A172 (cell line): ENCODE measurements around the gene SLC47A2. TPM values are rescaled to one million over a fixed set of nuclear protein-coding genes. Genes with fewer than 3 reads are reported as not detected.
"Not testable (repeated sequence)": the region's sequence is repeated elsewhere in the genome, so short reads cannot be mapped to it uniquely, and the experiment has no call there.

Experiments
- DNase-seq: peaks from one replicate; pipeline ENCODE4 v3.0.0-alpha.2; 2015; ENCODE audit warnings: low spot score
- total RNA-seq: library from RNA; depleted of rRNA; stranded (reverse); fragments of >200 nt; shearing (Covaris generic); gene quantifications from 2 replicates; pipeline ENCODE4 v1.2.3, GENCODE V29; 2014

SLC47A2 gene
- total RNA-seq, 1 experiment from 2014 or later = 1.9 TPM

GRCh38 chr17:19671433-19671832 lies 45.0 kb downstream of the SLC47A2 start:
- no peak for DNase-seq

- no peak for DNase-seq
Observed at GRCh38 chr17:19670908-19671307, 45.5 kb downstream of the SLC47A2 start.

DNA sequence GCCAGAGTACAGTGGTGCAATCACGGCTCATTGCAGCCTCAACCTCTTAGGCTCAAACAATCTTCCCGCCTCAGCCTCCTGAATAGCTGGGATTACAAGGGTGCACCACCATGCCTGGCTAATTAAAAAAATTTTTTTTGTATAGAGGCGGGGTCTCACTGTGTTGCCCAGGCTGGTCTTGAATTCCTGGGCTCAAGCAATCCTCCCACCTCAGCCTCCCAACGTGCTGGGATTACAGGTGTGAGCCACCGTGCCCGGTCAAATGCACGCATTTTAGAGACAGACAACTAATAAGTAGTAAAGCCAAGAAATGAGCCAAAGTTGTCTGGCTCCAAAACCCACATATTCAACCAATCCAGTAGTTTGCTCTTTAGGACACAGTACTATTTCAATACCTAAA lies 46.7 kb downstream of the SLC47A2 start:
- DNase-seq = not testable (repeated sequence)

DNA sequence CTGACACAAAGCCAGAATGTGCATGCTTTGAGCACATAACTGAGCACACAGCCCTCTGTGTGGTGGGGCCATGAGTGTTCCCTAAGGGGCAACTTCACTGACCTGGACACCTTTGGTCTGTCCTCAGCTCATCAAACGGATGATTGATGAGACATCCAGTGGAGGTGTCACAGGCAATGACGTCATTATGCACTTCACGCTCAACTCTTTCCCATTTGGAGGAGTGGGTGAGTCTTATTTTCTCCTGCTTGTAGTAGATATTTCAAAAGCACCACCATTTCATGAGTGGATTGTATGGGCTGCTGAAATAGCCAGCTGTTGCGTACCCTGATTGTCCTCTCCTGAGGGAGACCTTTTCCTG lies 51.6 kb downstream of the SLC47A2 start:
- DNase-seq = no peak

- no peak for DNase-seq
Observed at GRCh38 chr17:19664136-19664820, 52.1 kb downstream of the SLC47A2 start.

DNA sequence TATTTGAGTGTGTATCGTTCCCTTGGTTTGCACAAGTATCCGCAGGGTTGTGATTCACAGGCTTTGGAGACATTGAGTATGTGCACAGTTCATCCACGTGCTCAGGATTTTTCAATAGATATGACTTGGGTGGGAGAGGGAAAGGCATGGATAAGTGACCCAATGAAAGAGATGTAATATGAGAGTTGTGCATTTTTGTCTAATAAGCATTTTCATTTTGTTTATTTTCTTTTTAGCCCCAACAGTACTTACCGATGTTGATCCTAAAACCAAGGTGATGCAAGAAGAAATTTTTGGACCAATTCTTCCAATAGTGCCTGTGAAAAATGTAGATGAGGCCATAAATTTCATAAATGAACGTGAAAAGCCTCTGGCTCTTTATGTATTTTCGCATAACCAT lies 53.3 kb downstream of the SLC47A2 start:
- DNase-seq = no peak

GRCh38 chr17:19661121-19661520 lies 55.3 kb downstream of the SLC47A2 start:
- DNase-seq = no peak

DNA sequence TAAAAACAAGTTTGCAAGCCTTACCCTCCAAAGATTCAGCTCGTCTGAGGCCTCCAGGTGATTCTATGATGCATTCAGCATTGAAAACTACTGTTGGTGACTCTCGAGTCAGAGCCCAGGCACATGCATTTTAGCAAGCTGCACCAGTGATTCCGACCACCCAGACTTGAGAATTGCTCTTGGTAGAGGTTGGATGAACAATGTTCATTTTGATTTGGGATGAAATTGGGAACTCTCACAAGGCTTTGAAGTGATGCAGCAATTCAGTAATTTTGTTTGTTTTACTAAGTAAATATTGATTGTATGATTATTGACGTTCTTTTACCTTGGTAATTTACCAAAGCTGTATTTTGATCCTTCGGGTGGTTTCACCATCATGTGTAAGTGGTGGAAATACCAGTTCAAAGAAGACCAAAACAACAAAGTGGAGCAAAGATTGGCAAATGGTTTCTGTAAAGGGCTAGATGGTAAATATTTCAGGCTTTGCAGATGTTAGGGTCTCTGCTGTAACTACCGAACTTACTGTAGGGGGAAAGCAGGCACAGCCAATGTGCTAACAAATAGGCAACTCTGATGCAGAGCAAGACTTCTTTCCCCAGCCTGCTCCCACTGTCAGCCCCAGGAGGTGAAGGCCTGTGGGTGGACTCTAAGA lies 56.0 kb downstream of the SLC47A2 start:
- DNase-seq = no peak

DNA sequence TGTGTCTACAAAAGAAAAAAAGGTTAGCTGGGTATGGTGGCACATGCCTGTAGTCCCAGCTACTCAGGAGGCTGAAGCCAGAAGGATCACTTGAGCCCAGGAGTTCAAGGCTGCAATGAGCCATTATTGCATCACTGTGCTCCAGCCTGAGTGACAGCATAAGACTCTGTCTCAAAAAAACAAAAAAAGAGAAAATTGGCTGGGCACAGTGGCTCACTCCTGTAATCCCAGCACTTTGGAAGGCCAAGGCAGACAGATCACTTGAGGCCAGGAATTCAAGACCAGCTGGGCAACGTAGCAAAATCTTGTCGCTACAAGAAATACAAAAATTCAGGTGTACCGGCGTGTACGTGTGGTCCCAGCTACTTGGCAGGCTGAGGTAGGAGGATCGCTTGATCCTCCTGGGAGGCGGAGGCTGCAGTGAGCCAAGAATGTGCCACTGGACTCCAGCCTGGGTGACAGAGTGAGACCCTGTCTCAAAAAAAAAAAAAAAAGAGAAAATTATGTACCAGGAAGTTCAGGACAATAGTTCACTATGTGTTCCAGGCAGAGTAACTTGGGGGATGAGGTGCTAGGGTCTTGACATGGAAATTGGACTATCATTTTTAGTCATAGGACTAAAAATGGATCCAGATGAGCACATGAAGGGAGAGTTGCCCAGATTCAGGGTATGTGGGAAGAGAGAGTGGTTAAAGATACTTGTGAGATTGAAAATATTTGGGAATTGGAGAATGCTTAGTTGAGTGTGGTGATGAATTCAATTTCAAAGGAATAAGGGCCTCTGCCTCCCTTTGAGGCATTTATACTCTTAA lies 56.8 kb downstream of the SLC47A2 start:
- DNase-seq = no peak

GRCh38 chr17:19656851-19657581 lies 59.4 kb downstream of the SLC47A2 start:
- DNase-seq = no peak

DNA sequence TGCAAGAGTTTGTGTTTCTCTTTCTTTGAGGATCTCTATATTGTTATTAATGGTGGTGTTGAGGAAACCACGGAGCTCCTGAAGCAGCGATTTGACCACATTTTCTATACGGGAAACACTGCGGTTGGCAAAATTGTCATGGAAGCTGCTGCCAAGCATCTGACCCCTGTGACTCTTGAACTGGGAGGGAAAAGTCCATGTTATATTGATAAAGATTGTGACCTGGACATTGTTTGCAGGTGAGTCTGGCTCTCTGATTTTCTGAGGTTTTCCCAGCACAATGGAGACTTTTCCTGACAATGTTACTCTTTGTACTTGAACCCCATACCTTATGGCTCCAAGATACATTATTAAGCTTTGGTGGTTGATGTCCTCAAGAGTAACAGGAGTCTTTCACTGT lies 60.0 kb downstream of the SLC47A2 start:
- no peak for DNase-seq

DNA sequence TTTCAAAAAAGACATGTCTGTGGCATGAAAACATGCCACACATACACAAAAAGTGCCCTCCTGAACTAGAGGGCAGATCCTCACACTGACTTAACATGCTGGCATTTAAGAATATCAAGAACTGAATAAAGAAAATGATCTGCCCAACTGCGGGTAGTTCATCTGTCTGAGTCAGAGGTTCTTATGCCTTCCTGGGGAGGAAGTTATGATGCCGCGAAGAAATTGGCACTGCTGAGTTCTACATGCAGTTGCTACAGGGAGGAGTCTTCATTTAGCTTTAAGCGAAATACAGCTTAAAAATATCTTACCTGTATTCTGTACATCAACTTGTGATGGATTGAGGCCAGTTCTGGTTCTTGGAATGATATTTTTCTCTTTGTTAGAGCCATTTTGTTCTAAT lies 61.5 kb downstream of the SLC47A2 start:
- no peak for DNase-seq

GRCh38 chr17:19654342-19654886 lies 62.0 kb downstream of the SLC47A2 start:
- DNase-seq = no peak

GRCh38 chr17:19652595-19652994 lies 63.8 kb downstream of the SLC47A2 start:
- no peak for DNase-seq

DNA sequence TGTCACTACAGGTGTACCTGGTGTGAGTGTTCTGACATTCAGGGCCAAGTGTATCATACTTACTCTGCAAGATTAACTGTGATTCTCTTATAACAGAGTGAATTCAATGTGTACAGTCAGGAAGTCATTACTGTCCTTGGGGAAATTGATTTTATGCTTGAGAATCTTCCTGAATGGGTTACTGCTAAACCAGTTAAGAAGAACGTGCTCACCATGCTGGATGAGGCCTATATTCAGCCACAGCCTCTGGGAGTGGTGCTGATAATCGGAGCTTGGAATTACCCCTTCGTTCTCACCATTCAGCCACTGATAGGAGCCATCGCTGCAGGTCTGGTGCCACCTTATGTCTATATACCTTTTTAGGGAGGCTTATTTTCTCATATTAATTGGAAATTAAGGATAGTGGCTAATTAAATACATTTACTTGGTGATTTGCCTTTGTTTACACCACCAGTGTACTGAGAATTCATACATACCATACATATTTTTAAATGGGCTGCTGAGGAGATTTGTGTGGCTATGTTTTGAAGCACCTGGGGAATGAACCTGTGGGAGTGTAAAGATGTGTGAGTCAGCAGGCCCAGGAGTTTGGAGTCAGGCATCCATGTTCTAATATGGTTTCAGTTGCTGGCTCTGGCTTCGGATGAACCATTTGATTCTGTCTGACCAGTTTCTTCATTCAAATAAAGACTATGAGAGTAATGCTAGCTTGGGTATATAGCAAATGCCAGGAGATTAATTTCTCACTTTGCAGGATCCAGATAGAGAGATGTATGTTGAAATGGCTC lies 64.7 kb downstream of the SLC47A2 start:
- DNase-seq = no peak

DNA sequence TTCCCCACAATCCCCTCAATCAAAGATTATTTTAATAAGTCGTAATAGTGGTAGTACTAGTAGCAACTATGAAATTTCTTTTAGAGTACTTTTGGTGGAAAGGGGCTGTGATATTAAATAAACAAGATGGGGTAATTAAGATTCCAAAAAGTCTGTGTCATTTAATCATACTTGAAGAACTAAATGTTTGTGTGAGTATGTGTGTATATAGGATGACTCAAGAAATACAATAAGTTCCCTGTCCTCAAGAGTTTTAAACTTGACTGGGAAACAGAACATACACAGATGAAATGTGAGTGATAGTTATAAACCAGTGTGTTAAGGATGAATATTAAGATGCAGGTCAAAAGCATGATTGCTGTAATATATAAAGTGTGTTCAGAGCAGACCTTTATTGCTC lies 65.6 kb downstream of the SLC47A2 start:
- DNase-seq = peak; percentile 51

DNA sequence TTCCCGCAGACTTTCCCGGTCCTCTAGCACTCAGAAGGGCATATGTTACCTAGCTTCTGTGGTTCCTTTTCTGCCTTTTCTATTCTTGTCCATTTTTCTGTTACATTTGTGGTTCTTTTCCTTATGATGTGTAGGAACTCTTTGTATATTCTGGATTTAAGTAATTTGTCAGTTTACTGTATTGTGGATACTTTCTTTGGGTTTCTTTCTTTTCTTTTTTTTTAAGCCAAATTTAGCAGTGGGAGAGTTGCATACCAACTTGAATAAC lies 67.2 kb downstream of the SLC47A2 start:
- no peak for DNase-seq

- peak; percentile 94 for DNase-seq
Observed at GRCh38 chr17:19648475-19649273, 67.7 kb downstream of the SLC47A2 start, which contains the start of gene ALDH3A2. Gene ALDH3A2 (plus strand): TSS chr17:19648751. CDS start chr17:19648972, 221 bp downstream.

GRCh38 chr17:19647697-19648474 lies 68.5 kb downstream of the SLC47A2 start:
- peak; percentile 63 for DNase-seq
